ENCODE measurements around the gene MYPOP. TPM values are rescaled to one million over a fixed set of nuclear protein-coding genes. Genes with fewer than 3 reads are reported as not detected.

Gene MYPOP
- total and polyA plus RNA-seq, 4 donors = 0.70 to 3.0 (median 1.3) TPM

- Histone ChIP-seq H3K9ac (ENCODE audit: low read depth in 1 of 2, low read length in 2 of 2) (peak within 1 kb of the TSS; percentile 90 to 98), H3K27ac (ENCODE audit: low read depth in 1 of 2, low read length in 2 of 2) (peak within 1 kb of the TSS; percentile 90 to 94), H3K4me3 (ENCODE audit: low read depth in 1 of 3, low read length in 3 of 3) (peak within 1 kb of the TSS; percentile 80 to 84 (median 81)), H3K36me3 (ENCODE audit: control insufficient read depth in 4 of 4, insufficient read depth in 3 of 4, low read depth in 1 of 4, low read length in 3 of 4) (no peaks in the 10 kb centered on the region), H3K27me3 (ENCODE audit: control insufficient read depth in 4 of 4, insufficient read depth in 4 of 4, low read length in 3 of 4) (no peaks in the 10 kb centered on the region), H3K9me3 (ENCODE audit: control insufficient read depth in 4 of 4, low read length in 3 of 4) (no peaks in the 10 kb centered on the region), H3K4me1 (ENCODE audit: control insufficient read depth in 4 of 4, insufficient read depth in 4 of 4, low read length in 3 of 4) (peaks cover 20 to 55% (median 35%) of the 10 kb centered on the region in 4 donors)
- DNase-seq (ENCODE audit: low spot score) = peak; percentile 91
- TF ChIP-seq EGR1 (IDR thresholded peaks at IDR 0.05; ENCODE audit: low read depth in 2 of 2) = peak in 1 of 2 donors; percentile 19
- no peak for TF ChIP-seq TAF1 (conservative IDR thresholded peaks at IDR 0.05)
- TF ChIP-seq NR2F2 (IDR thresholded peaks at IDR 0.05) = no peak
- TF ChIP-seq, protein P1, sequence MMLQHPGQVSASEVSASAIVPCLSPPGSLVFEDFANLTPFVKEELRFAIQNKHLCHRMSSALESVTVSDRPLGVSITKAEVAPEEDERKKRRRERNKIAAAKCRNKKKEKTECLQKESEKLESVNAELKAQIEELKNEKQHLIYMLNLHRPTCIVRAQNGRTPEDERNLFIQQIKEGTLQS (IDR thresholded peaks at IDR 0.05) = no peak
- TF ChIP-seq HNF4G (IDR thresholded peaks at IDR 0.05) = no peak
- TF ChIP-seq, protein P2, sequence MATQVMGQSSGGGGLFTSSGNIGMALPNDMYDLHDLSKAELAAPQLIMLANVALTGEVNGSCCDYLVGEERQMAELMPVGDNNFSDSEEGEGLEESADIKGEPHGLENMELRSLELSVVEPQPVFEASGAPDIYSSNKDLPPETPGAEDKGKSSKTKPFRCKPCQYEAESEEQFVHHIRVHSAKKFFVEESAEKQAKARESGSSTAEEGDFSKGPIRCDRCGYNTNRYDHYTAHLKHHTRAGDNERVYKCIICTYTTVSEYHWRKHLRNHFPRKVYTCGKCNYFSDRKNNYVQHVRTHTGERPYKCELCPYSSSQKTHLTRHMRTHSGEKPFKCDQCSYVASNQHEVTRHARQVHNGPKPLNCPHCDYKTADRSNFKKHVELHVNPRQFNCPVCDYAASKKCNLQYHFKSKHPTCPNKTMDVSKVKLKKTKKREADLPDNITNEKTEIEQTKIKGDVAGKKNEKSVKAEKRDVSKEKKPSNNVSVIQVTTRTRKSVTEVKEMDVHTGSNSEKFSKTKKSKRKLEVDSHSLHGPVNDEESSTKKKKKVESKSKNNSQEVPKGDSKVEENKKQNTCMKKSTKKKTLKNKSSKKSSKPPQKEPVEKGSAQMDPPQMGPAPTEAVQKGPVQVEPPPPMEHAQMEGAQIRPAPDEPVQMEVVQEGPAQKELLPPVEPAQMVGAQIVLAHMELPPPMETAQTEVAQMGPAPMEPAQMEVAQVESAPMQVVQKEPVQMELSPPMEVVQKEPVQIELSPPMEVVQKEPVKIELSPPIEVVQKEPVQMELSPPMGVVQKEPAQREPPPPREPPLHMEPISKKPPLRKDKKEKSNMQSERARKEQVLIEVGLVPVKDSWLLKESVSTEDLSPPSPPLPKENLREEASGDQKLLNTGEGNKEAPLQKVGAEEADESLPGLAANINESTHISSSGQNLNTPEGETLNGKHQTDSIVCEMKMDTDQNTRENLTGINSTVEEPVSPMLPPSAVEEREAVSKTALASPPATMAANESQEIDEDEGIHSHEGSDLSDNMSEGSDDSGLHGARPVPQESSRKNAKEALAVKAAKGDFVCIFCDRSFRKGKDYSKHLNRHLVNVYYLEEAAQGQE (IDR thresholded peaks at IDR 0.05) = no peak
- TF ChIP-seq, protein P3, sequence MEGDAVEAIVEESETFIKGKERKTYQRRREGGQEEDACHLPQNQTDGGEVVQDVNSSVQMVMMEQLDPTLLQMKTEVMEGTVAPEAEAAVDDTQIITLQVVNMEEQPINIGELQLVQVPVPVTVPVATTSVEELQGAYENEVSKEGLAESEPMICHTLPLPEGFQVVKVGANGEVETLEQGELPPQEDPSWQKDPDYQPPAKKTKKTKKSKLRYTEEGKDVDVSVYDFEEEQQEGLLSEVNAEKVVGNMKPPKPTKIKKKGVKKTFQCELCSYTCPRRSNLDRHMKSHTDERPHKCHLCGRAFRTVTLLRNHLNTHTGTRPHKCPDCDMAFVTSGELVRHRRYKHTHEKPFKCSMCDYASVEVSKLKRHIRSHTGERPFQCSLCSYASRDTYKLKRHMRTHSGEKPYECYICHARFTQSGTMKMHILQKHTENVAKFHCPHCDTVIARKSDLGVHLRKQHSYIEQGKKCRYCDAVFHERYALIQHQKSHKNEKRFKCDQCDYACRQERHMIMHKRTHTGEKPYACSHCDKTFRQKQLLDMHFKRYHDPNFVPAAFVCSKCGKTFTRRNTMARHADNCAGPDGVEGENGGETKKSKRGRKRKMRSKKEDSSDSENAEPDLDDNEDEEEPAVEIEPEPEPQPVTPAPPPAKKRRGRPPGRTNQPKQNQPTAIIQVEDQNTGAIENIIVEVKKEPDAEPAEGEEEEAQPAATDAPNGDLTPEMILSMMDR (IDR thresholded peaks at IDR 0.05; ENCODE audit: low read depth, low read length, missing input control) = peak; percentile 1
- TF ChIP-seq MAX (IDR thresholded peaks at IDR 0.05) = peak; percentile 81
- peak in 1 of 2 donors; percentile 2 for TF ChIP-seq RAD21 (IDR thresholded peaks at IDR 0.05)
- WGBS = under 1% methylated on average over 107 of the region's 107 CpGs
These were observed 16.6 kb downstream of the MYPOP start, which contains the start of gene IRF2BP1 for GRCh38 chr19:45885556-45886426. Gene IRF2BP1 (minus strand): TSS chr19:45886141. CDS start chr19:45885774, 367 bp downstream.

GRCh38 chr19:45884682-45885555 is 17.5 kb downstream of the MYPOP start:
- DNase-seq (ENCODE audit: low spot score) = no peak
- no peaks in the 10 kb centered on the region for H3K36me3 ChIP-seq (ENCODE audit: control insufficient read depth in 4 of 4, insufficient read depth in 3 of 4, low read depth in 1 of 4, low read length in 3 of 4)
- H3K9me3 ChIP-seq (ENCODE audit: control insufficient read depth in 4 of 4, low read length in 3 of 4) = no peaks in the 10 kb centered on the region
- TF ChIP-seq RAD21 (IDR thresholded peaks at IDR 0.05) (no peak), HNF4G (IDR thresholded peaks at IDR 0.05) (no peak), EGR1 (IDR thresholded peaks at IDR 0.05; ENCODE audit: low read depth in 2 of 2) (peak in 1 of 2 donors; percentile 42), YY1 (IDR thresholded peaks at IDR 0.05) (no peak)
- WGBS = 42% methylated on average over 72 of the region's 72 CpGs
- H3K9ac ChIP-seq (ENCODE audit: low read depth in 1 of 2, low read length in 2 of 2) = peak overlapping the region in 1 of 2 donors; percentile 43
- H3K4me3 ChIP-seq (ENCODE audit: low read depth in 1 of 3, low read length in 3 of 3) = peak overlapping the region; percentile 61 to 84 (median 81)
- H3K4me1 ChIP-seq (ENCODE audit: control insufficient read depth in 4 of 4, insufficient read depth in 4 of 4, low read length in 3 of 4) = peaks cover 21 to 57% (median 37%) of the 10 kb centered on the region in 4 donors
- no peaks in the 10 kb centered on the region for H3K27me3 ChIP-seq (ENCODE audit: control insufficient read depth in 4 of 4, insufficient read depth in 4 of 4, low read length in 3 of 4)
- peak overlapping the region; percentile 90 to 94 for H3K27ac ChIP-seq (ENCODE audit: low read depth in 1 of 2, low read length in 2 of 2)
